Left lung (tissue), 10 donors: Measurements from ENCODE around the gene FXYD2. TPM values are rescaled to one million over a fixed set of nuclear protein-coding genes. Genes with fewer than 3 reads are reported as not detected.

Experiments used
- ATAC-seq: fragments of 200-7000 bp; cut with Tn5 transposase; one replicate; pipeline ENCODE4 v1.9.1; 2020; ENCODE audit warnings: moderate library complexity
- DNase-seq, 4 donors: peaks; one replicate each; pipeline ENCODE4 v3.0.0-alpha.2; 2013 to 2020
- H3K27ac ChIP-seq, 2 donors: fragments of 200-600 bp; sonication (generic) in 1 of 2; one replicate each; pipeline versions ENCODE4 v1.5.0 to v1.8.0; 2020 to 2021
- H3K27me3 ChIP-seq, 2 donors: fragments of 200-600 bp; sonication (generic) in 1 of 2; one replicate each; pipeline versions ENCODE4 v1.5.0 to v1.8.0; 2020 to 2021
- H3K36me3 ChIP-seq, 2 donors: fragments of 200-600 bp; sonication (generic) in 1 of 2; one replicate each; pipeline versions ENCODE4 v1.5.0 to v1.8.0; 2020 to 2021
- H3K4me1 ChIP-seq, 2 donors: fragments of 200-600 bp; one replicate each; pipeline ENCODE4 v1.8.0; 2021
- H3K4me3 ChIP-seq, 2 donors: fragments of 200-600 bp; sonication (generic) in 1 of 2; one replicate each; pipeline versions ENCODE4 v1.5.0 to v1.8.0; 2020 to 2021; ENCODE audit warnings: mild to moderate bottlenecking in 1 of 2
- H3K9me3 ChIP-seq, 2 donors: fragments of 200-600 bp; sonication (generic) in 1 of 2; one replicate each; pipeline versions ENCODE4 v1.5.0 to v1.8.0; 2020 to 2021
- intact Hi-C, 2 donors: fragments of 100-400 bp; cut with DNase I; formaldehyde crosslinking; loops; one replicate each; pipeline versions ENCODE4 v1.11.2 to v1.14.2; 2022
- polyA plus RNA-seq, 6 donors: library from polyadenylated mRNA; unstranded; fragments of 120-200 nt; gene quantifications; one replicate each; pipeline ENCODE4 v1.2.1, GENCODE V29; 2013; ENCODE audit not compliant: insufficient read length in 6 of 6
- total RNA-seq, 2 donors: library from RNA; stranded (reverse); fragmentation: NEBNext Ultra II Directional; extraction: Animal tissue kit (Norgen Biotek cat#: 25700); gene quantifications; one replicate each; pipeline ENCODE4 v1.2.1, GENCODE V29; 2021
- TF ChIP-seq, protein P1 (sequence below), 2 donors: fragments of 200-600 bp; sonication (generic) in 1 of 2; IDR thresholded peaks; one replicate each; pipeline versions ENCODE4 v1.5.0 to v1.8.0; 2021; ENCODE audit warnings: antibody characterized with exemption in 2 of 2
- donor health status: DM: no; HTN: yes; CAD: no.
- donor health status: DM: no; HTN: no; CAD: no.

FXYD2 gene
- total and polyA plus RNA-seq, 8 donors, result 1.2 to 9.2 (median 5.4) TPM

DNA sequence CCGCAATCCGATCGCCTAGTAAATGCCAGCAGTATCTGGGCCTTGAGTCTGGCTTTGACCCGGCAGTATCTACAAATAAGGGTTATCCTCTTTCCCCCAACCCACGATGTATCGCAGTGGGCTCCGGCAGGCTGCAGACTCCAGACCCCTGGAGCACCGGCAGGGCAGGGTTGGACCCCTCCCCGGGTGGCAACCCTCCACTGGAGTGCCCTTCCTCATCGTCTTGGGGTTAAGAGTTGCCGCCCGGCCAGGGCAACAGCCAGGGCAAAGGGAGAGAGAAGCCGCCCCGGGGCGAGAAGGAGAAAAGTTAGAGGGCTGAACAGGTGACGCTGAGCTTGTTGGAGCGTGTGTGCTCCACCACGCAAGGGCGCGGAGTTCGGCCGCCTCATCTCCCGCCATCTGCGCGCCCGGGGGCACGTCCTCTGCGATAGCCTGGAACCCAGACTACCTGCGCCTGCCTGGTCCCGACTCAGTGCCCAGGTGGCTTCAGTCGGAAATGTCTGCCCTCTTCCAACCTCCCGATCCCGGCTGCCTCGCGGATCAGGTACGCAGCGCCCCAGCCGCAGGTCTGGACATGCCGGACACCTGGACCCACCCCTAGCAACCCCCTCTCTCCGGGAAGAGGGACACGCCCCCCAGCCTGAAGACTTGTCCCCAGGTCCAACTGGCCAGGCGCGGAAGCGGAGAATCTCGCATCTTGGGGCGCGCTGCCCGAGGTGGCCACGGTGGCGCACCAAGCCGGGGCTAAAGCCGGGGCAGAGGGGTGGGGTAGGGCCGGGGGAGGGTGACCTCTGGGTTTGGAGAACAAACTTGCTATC, 28.7 kb downstream of the FXYD2 start:
- no peak for DNase-seq
- Histone ChIP-seq H3K27ac (no peak overlapping the region), H3K4me3 (no peak overlapping the region), H3K36me3 (no peaks in the 10 kb centered on the region), H3K9me3 (no peaks in the 10 kb centered on the region), H3K27me3 (peaks cover 51 to 82% of the 10 kb centered on the region in 2 donors), H3K4me1 (peaks cover 5 to 15% of the 10 kb centered on the region in 2 donors)
- TF ChIP-seq, protein P1, sequence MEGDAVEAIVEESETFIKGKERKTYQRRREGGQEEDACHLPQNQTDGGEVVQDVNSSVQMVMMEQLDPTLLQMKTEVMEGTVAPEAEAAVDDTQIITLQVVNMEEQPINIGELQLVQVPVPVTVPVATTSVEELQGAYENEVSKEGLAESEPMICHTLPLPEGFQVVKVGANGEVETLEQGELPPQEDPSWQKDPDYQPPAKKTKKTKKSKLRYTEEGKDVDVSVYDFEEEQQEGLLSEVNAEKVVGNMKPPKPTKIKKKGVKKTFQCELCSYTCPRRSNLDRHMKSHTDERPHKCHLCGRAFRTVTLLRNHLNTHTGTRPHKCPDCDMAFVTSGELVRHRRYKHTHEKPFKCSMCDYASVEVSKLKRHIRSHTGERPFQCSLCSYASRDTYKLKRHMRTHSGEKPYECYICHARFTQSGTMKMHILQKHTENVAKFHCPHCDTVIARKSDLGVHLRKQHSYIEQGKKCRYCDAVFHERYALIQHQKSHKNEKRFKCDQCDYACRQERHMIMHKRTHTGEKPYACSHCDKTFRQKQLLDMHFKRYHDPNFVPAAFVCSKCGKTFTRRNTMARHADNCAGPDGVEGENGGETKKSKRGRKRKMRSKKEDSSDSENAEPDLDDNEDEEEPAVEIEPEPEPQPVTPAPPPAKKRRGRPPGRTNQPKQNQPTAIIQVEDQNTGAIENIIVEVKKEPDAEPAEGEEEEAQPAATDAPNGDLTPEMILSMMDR (IDR thresholded peaks at IDR 0.05), result no peak
- no peak for ATAC-seq
- intact Hi-C loops, result no loop called here

- Histone ChIP-seq H3K9me3 (no peaks in the 10 kb centered on the region), H3K27ac (no peak overlapping the region), H3K4me3 (no peak overlapping the region), H3K36me3 (no peaks in the 10 kb centered on the region), H3K27me3 (peaks cover 51 to 82% of the 10 kb centered on the region in 2 donors), H3K4me1 (peaks cover 5 to 15% of the 10 kb centered on the region in 2 donors)
- intact Hi-C loops, result no loop called here
- DNase-seq (no peak), ATAC-seq (no peak)
- TF ChIP-seq, protein P1 (IDR thresholded peaks at IDR 0.05), result no peak
These were observed 29.5 kb downstream of the FXYD2 start for GRCh38 chr11:117794772-117795629.

DNA sequence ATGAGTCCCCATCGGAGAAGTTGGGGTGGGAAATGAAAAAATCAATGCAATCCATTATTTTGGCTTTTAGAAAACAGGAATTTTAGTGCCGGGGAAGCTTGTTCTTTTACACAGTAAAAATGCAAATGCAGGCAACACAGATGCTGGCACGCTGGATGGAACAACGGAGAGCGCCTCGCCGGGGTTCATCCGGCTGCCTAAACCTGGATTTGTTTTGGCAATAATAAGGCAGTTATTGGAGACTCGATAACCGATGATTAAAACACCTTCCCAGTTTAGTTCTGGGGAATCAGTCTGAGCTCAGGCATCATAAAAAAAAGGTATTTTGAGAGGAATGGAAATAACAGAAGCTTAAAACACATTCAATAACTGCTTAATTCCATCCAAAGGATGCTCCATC, 30.4 kb downstream of the FXYD2 start:
- Histone ChIP-seq H3K36me3 (no peaks in the 10 kb centered on the region), H3K4me3 (no peak overlapping the region), H3K4me1 (peaks cover 5 to 15% of the 10 kb centered on the region in 2 donors), H3K9me3 (no peaks in the 10 kb centered on the region), H3K27ac (no peak overlapping the region), H3K27me3 (peaks cover 47 to 74% of the 10 kb centered on the region in 2 donors)
- intact Hi-C loops, result no loop called here
- DNase-seq (no peak), ATAC-seq (no peak)
- TF ChIP-seq, protein P1 (IDR thresholded peaks at IDR 0.05), result no peak

- H3K4me1 ChIP-seq, result peaks cover 5 to 15% of the 10 kb centered on the region in 2 donors
- H3K9me3 ChIP-seq, result no peaks in the 10 kb centered on the region
- ATAC-seq (no peak), DNase-seq (no peak)
- H3K4me3 ChIP-seq, result no peak overlapping the region
- H3K36me3 ChIP-seq, result no peaks in the 10 kb centered on the region
- peaks cover 47 to 69% of the 10 kb centered on the region in 2 donors for H3K27me3 ChIP-seq
- intact Hi-C loops, result no loop called here
- no peak overlapping the region for H3K27ac ChIP-seq
- TF ChIP-seq, protein P1 (IDR thresholded peaks at IDR 0.05), result no peak
These were observed 31.0 kb downstream of the FXYD2 start for GRCh38 chr11:117793583-117793982.

DNA sequence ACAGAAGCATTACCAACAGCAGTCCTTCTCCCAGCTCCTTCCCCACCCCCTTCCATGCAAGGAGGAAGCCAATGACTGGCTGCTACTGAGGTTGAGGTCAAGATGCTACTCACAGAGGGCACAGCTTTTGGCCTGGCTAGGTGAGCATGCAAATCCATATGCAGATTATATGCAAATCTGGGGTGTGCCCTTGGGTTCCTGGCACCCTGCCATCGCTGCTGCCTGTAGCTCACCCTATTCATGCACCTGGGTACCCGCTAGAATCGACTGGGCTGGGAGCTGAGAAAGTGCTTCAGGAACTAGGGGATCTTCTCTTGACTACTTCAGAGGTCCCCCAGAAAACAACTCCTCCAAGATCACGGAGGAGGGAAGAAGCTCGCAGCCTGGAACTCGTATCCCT, 31.6 kb downstream of the FXYD2 start:
- ATAC-seq (no peak), DNase-seq (no peak)
- Histone ChIP-seq H3K4me1 (peaks cover 5 to 15% of the 10 kb centered on the region in 2 donors), H3K9me3 (no peaks in the 10 kb centered on the region), H3K36me3 (no peaks in the 10 kb centered on the region), H3K27ac (no peak overlapping the region), H3K27me3 (peaks cover 45 to 64% of the 10 kb centered on the region in 2 donors), H3K4me3 (no peak overlapping the region)
- TF ChIP-seq, protein P1 (IDR thresholded peaks at IDR 0.05), result no peak
- intact Hi-C loops, result no loop called here
